ENCODE results near the gene SLC25A21.

SLC25A21 gene

DNA sequence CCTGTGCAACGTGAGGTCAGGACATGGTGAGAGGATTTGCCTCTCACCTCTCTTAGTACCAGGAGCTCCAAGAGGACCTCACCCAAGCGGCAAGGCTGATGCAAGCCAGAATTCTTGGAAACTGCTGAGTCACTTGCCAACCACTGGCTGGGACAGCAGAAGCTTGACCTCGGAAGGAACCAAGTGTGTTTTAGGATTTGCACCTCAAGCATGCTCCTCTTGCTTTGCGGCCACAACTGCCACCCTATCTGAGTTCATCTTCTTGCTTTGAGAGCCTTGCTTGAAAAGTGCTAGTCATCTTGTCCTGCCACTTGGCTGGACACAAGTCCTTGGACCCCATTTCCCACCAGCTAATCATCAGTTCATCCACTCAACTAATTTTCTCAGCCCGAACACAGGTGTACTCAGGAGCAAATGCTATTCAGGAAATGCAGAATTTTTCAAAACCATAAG, 195.8 kb downstream of the SLC25A21 start:
- H3K36me3 ChIP-seq (ENCODE audit: control insufficient read depth in 1 of 2, insufficient read depth in 2 of 2, low read length in 2 of 2), result no peaks in the 10 kb centered on the region
- H2AFZ ChIP-seq (ENCODE audit: insufficient read depth, low read length, poor library complexity), result no peak overlapping the region
- H2AK5ac ChIP-seq (ENCODE audit: low read length), result no peak overlapping the region
- H2BK5ac ChIP-seq (ENCODE audit: low read depth, low read length, poor library complexity), result no peak overlapping the region
- no peak overlapping the region for H3K4ac ChIP-seq (ENCODE audit: low read depth, low read length)
- WGBS (ENCODE audit: extremely low coverage, insufficient coverage, insufficient read length), result no CpG with 5 or more reads among the region's 5 CpGs
- H3K14ac ChIP-seq (ENCODE audit: low read length), result no peak overlapping the region
- no peak overlapping the region for H3K27ac ChIP-seq (ENCODE audit: low read depth, low read length)
- H2BK120ac ChIP-seq (ENCODE audit: insufficient read depth, low read length, poor library complexity), result no peak overlapping the region
- H3K9me3 ChIP-seq (ENCODE audit: insufficient read depth, low read depth, low read length), result no peaks in the 10 kb centered on the region
- no peaks in the 10 kb centered on the region for H3K4me1 ChIP-seq (ENCODE audit: control insufficient read depth in 1 of 2, insufficient read depth in 2 of 2, low read length in 2 of 2)
- no peak overlapping the region for H3K18ac ChIP-seq (ENCODE audit: low read length)
- no peaks in the 10 kb centered on the region for H3K27me3 ChIP-seq (ENCODE audit: insufficient read depth, low read length)
- H4K91ac ChIP-seq (ENCODE audit: low read depth, low read length), result no peak overlapping the region
- H2BK12ac ChIP-seq (ENCODE audit: low read length), result no peak overlapping the region
- H4K8ac ChIP-seq (ENCODE audit: low read depth, low read length), result no peak overlapping the region
- no peak overlapping the region for H3K9ac ChIP-seq (ENCODE audit: low read length)
- H3K79me1 ChIP-seq (ENCODE audit: low read length), result no peaks in the 10 kb centered on the region
- H3K4me2 ChIP-seq (ENCODE audit: low read length), result no peak overlapping the region
- no peak overlapping the region for H4K12ac ChIP-seq (ENCODE audit: low read depth, low read length)
- H3K23ac ChIP-seq (ENCODE audit: low read length), result no peak overlapping the region
- no peaks in the 10 kb centered on the region for H3K79me2 ChIP-seq (ENCODE audit: control insufficient read depth, insufficient read depth, low read length, poor library complexity)
- no peak overlapping the region for H3K4me3 ChIP-seq (ENCODE audit: low read depth, low read length)
- no peak for DNase-seq

DNA sequence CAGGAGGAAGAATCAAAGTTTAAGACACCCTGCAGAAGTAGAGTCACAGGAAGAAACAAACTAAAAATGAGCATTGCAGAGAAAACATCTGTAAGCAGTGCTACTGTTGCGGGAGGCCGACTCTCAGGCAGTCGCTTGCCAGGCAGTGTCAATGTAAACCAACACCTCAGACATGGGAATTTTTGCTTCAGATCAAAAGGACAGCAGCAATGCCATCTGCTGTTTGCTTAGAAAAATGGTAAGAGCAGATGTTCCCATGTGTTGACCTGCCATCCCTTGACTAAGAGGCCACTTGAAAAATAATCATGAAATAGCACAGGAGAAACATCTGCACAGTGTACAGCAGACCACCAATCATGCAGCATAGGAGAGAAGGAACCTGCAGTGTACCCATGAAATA, 196.6 kb downstream of the SLC25A21 start:
- Histone ChIP-seq H3K4me3 (ENCODE audit: low read depth, low read length) (no peak overlapping the region), H2AFZ (ENCODE audit: insufficient read depth, low read length, poor library complexity) (no peak overlapping the region), H3K23ac (ENCODE audit: low read length) (no peak overlapping the region), H2AK5ac (ENCODE audit: low read length) (no peak overlapping the region), H3K18ac (ENCODE audit: low read length) (no peak overlapping the region), H3K14ac (ENCODE audit: low read length) (no peak overlapping the region), H2BK120ac (ENCODE audit: insufficient read depth, low read length, poor library complexity) (no peak overlapping the region), H3K4ac (ENCODE audit: low read depth, low read length) (no peak overlapping the region), H3K79me1 (ENCODE audit: low read length) (no peaks in the 10 kb centered on the region), H3K4me1 (ENCODE audit: control insufficient read depth in 1 of 2, insufficient read depth in 2 of 2, low read length in 2 of 2) (no peaks in the 10 kb centered on the region), H3K9ac (ENCODE audit: low read length) (no peak overlapping the region), H4K8ac (ENCODE audit: low read depth, low read length) (no peak overlapping the region), H3K27me3 (ENCODE audit: insufficient read depth, low read length) (no peaks in the 10 kb centered on the region), H3K36me3 (ENCODE audit: control insufficient read depth in 1 of 2, insufficient read depth in 2 of 2, low read length in 2 of 2) (no peaks in the 10 kb centered on the region), H4K12ac (ENCODE audit: low read depth, low read length) (no peak overlapping the region), H4K91ac (ENCODE audit: low read depth, low read length) (no peak overlapping the region), H3K9me3 (ENCODE audit: insufficient read depth, low read depth, low read length) (no peaks in the 10 kb centered on the region), H2BK12ac (ENCODE audit: low read length) (no peak overlapping the region), H3K79me2 (ENCODE audit: control insufficient read depth, insufficient read depth, low read length, poor library complexity) (no peaks in the 10 kb centered on the region), H3K4me2 (ENCODE audit: low read length) (no peak overlapping the region), H2BK5ac (ENCODE audit: low read depth, low read length, poor library complexity) (no peak overlapping the region), H3K27ac (ENCODE audit: low read depth, low read length) (no peak overlapping the region)
- no peak for DNase-seq
- WGBS (ENCODE audit: extremely low coverage, insufficient coverage, insufficient read length), result no CpG with 5 or more reads among the region's 3 CpGs

DNA sequence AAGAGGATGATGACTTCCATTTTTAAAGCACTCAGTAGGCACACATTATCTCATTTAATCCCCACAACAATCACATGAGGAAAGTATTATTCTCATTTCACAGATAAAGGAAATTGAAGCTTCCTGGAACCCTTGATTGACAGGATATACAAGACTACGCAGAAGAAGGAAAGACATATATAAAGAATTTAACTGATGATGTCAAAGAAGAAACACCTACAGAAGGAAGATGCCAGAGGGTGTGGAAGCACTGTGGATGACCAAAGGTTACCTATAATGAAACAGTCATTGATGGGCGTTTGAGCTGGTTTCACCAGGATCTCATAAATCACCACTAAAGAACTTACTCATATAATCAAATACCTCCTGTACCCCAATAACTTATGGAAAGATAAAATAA, 197.4 kb downstream of the SLC25A21 start:
- Histone ChIP-seq H2BK120ac (ENCODE audit: insufficient read depth, low read length, poor library complexity) (no peak overlapping the region), H4K12ac (ENCODE audit: low read depth, low read length) (no peak overlapping the region), H2BK5ac (ENCODE audit: low read depth, low read length, poor library complexity) (no peak overlapping the region), H3K9ac (ENCODE audit: low read length) (no peak overlapping the region), H3K79me1 (ENCODE audit: low read length) (no peaks in the 10 kb centered on the region), H3K4ac (ENCODE audit: low read depth, low read length) (no peak overlapping the region), H3K4me1 (ENCODE audit: control insufficient read depth in 1 of 2, insufficient read depth in 2 of 2, low read length in 2 of 2) (no peaks in the 10 kb centered on the region), H4K8ac (ENCODE audit: low read depth, low read length) (no peak overlapping the region), H3K23ac (ENCODE audit: low read length) (no peak overlapping the region), H3K18ac (ENCODE audit: low read length) (no peak overlapping the region), H3K27ac (ENCODE audit: low read depth, low read length) (no peak overlapping the region), H2AFZ (ENCODE audit: insufficient read depth, low read length, poor library complexity) (no peak overlapping the region), H4K91ac (ENCODE audit: low read depth, low read length) (no peak overlapping the region), H2BK12ac (ENCODE audit: low read length) (no peak overlapping the region), H3K27me3 (ENCODE audit: insufficient read depth, low read length) (no peaks in the 10 kb centered on the region), H3K9me3 (ENCODE audit: insufficient read depth, low read depth, low read length) (no peaks in the 10 kb centered on the region), H3K79me2 (ENCODE audit: control insufficient read depth, insufficient read depth, low read length, poor library complexity) (no peaks in the 10 kb centered on the region), H3K4me3 (ENCODE audit: low read depth, low read length) (no peak overlapping the region), H3K36me3 (ENCODE audit: control insufficient read depth in 1 of 2, insufficient read depth in 2 of 2, low read length in 2 of 2) (no peaks in the 10 kb centered on the region), H2AK5ac (ENCODE audit: low read length) (no peak overlapping the region), H3K14ac (ENCODE audit: low read length) (no peak overlapping the region), H3K4me2 (ENCODE audit: low read length) (no peak overlapping the region)
- DNase-seq, result no peak
- WGBS (ENCODE audit: extremely low coverage, insufficient coverage, insufficient read length), result no CpG with 5 or more reads among the region's 2 CpGs

DNA sequence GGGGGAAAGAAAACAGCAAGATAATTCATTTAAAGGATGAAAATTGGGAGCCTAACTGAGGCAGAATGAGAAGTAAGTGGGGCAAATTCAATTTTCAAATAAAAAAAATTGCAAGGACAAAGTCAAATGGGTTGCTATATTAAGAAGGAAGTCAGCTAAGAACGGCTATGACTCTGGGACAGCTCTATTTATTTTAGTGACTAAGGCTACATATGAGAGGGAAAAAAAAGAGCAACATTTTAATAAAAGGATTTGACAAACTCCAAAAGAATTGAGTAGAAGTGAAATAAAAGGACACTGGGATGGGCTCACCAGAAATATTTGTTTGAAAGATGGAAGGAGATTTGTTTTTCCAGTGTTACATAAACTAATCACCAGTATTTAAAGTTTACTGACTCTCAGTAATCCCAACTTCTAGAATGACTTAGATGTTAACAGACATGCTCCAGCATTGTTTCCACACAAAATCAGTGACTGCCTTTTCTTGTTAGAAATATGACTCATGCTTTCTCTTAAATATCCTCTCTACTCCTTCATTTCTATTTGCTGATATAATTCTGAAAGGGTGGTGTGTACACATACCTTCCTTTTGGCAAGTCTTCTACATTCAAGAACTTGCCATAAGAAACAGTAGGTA, 198.5 kb downstream of the SLC25A21 start:
- Histone ChIP-seq H3K23ac (ENCODE audit: low read length) (no peak overlapping the region), H3K4ac (ENCODE audit: low read depth, low read length) (no peak overlapping the region), H3K18ac (ENCODE audit: low read length) (no peak overlapping the region), H2AK5ac (ENCODE audit: low read length) (no peak overlapping the region), H3K79me1 (ENCODE audit: low read length) (no peaks in the 10 kb centered on the region), H2BK5ac (ENCODE audit: low read depth, low read length, poor library complexity) (no peak overlapping the region), H3K9ac (ENCODE audit: low read length) (no peak overlapping the region), H3K9me3 (ENCODE audit: insufficient read depth, low read depth, low read length) (no peaks in the 10 kb centered on the region), H4K12ac (ENCODE audit: low read depth, low read length) (no peak overlapping the region), H3K4me1 (ENCODE audit: control insufficient read depth in 1 of 2, insufficient read depth in 2 of 2, low read length in 2 of 2) (no peaks in the 10 kb centered on the region), H3K36me3 (ENCODE audit: control insufficient read depth in 1 of 2, insufficient read depth in 2 of 2, low read length in 2 of 2) (no peaks in the 10 kb centered on the region), H3K79me2 (ENCODE audit: control insufficient read depth, insufficient read depth, low read length, poor library complexity) (no peaks in the 10 kb centered on the region), H3K4me3 (ENCODE audit: low read depth, low read length) (no peak overlapping the region), H3K4me2 (ENCODE audit: low read length) (no peak overlapping the region), H3K27me3 (ENCODE audit: insufficient read depth, low read length) (no peaks in the 10 kb centered on the region), H3K27ac (ENCODE audit: low read depth, low read length) (no peak overlapping the region), H4K8ac (ENCODE audit: low read depth, low read length) (no peak overlapping the region), H3K14ac (ENCODE audit: low read length) (no peak overlapping the region), H2BK12ac (ENCODE audit: low read length) (no peak overlapping the region), H2AFZ (ENCODE audit: insufficient read depth, low read length, poor library complexity) (no peak overlapping the region), H2BK120ac (ENCODE audit: insufficient read depth, low read length, poor library complexity) (no peak overlapping the region), H4K91ac (ENCODE audit: low read depth, low read length) (no peak overlapping the region)
- no peak for DNase-seq
- no CpG with 5 or more reads among the region's 1 CpG for WGBS (ENCODE audit: extremely low coverage, insufficient coverage, insufficient read length)
